ENCODE results near the gene MBNL2.

The MBNL2 gene

DNA sequence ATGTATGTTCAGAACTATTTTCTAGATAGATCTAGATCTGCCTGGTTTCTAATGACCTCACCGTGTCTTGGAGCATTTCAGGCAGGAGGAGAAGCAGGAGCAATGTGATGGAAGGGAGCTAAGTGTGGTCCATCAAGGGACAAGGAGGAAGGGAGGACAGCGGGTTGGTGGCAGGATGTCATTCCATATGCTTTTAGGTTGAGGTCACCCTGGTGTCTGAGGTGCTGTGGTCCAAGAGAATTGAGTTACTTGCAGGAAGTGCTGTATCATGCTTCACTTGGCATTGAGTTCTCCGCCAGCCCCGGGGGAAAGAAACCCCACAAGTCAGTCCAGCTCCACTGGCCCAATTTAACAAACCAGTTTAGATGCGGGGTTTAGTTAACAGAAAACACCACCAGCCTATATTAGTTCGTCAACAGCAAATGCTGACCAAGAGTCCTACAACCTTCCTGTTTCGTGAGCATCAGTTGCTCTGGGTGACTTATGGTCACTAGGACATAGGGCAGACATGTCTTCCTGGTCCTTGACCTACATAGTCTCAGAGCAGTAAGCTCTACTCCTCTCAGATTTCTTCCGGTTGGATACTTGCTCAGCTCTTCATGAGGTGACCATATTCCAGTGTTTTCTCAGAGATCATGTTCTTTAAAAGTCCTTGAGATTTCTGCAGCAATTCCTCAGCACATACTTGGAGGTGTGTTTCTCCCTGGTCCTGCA is 79.4 kb downstream of the MBNL2 start:
- no peak for DNase-seq (ENCODE audit: low read depth)

DNA sequence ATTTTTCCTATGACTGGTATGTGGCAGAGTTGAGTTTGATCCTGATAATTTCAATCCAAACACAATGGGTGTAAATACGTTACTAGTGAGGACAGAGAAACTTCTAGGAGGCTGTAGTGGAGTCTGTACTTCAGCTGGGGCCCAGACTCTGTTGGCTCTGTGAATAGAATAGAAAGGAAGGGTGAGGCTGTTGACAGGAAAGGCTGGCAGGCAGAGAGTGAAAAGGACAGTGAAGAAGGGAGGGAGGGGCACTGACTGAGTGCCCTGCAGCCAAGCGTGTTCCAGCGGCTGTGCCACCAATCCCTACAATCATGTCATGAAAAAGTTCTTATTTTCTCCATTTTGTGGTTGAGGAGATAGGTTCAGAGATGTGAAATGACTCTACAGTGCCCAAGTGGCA is 80.5 kb downstream of the MBNL2 start:
- no peak for DNase-seq (ENCODE audit: low read depth)

DNA sequence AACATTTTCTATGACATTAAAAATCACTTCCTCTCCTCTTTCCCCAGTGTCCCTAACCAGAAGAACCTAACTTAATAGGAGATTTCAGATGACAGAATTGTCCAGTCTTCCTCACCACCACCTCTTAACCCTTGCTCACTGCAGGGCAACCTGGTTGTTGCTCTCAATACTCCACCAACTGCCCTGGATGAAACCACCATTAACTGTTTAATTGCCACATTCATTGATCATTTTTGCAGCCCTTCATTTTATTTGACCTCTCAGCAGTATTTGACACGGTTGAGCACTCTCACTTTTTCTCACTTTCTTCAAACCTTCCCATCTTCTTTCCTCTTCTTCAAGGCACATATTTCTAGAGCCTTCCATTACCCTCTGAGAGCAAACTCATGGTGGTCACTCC is 84.0 kb downstream of the MBNL2 start:
- DNase-seq (ENCODE audit: low read depth) = no peak

DNA sequence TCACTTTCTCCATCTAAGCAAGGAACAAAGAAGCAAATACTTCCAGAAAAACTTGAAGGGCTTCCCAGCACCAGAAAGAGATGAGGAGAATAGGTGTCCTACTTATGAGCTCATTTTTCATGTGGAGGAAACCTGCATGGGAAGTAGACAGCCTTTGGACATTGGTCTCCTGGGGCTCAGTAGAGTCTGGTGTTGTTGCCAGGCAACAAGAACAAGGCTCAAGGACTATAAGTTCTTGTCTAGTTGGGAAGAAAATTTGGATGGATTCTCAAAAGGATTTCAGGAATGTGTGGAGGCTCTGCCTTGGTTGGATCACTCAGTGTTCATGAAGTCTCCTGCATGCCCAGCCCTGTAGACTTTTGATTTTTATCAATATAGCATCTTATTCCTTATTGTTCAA is 84.5 kb downstream of the MBNL2 start:
- no peak for DNase-seq (ENCODE audit: low read depth)

DNA sequence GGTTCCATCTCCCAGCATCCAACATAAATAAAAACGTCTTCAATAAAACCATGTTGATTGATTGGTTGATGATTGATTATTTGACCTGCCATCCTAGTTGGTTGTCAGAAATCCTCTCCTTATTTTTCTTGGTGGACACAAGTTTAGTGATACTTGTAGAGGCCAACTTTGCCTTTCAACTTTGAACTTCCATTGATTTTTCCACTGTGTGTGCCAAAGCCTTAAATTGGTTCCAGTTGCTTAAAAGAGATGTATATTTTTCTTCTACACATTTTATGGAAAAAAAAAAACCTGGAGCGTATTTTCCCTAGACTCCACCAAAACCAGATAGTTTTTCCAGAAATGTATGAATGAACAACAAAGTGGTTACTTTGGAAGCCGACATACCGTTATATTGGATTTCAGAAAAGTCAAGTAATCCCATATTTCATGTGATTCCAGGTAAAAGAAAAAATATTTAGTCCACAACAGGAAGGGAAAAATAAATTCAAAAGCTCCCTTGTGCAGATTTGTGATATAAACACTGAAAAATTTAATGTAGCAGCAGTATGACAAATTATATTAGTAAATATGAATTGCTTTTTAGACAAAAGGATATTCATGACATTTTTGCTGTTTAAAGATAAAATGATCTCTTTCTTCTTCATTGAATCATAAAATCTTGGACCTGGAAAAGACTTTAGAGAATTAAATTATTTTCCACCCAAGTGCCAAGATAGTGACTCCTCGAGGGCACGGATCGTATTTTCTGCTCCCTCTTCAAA is 85.2 kb downstream of the MBNL2 start:
- no peak for DNase-seq (ENCODE audit: low read depth)

DNA sequence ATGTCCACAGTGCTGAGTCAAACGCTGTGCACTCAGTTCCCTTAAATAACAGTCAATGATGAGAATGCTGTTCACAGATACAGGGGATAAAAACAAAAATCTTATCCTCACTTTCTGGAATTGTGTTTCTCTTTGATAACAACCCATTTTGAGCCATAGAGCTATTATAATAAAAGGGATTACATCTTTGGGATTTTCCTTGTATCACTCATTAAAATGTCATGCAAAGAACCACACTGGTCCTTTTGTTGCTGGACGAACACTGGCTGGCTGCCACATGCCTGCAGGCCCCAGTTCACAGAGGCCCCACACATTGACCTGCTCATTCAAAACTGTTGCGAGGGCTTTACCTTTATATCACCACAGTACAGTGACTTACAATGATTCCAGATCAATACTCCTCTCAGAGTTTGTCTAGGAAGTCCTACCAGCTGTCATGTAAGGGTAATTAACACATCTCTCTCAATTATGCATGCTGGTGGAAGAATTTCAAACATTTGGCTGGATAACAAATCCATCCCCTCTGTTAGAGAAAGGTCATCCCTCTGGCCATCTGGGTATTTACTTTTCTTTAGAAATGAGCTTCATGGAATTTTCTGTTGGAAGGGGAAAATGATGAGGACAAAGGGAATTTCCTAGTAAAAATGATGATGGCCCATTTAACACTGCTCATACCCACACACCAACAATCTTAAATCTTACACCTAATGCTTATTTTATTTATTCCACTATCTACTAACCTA is 85.9 kb downstream of the MBNL2 start:
- peak; percentile 85 for DNase-seq (ENCODE audit: low read depth)

DNA sequence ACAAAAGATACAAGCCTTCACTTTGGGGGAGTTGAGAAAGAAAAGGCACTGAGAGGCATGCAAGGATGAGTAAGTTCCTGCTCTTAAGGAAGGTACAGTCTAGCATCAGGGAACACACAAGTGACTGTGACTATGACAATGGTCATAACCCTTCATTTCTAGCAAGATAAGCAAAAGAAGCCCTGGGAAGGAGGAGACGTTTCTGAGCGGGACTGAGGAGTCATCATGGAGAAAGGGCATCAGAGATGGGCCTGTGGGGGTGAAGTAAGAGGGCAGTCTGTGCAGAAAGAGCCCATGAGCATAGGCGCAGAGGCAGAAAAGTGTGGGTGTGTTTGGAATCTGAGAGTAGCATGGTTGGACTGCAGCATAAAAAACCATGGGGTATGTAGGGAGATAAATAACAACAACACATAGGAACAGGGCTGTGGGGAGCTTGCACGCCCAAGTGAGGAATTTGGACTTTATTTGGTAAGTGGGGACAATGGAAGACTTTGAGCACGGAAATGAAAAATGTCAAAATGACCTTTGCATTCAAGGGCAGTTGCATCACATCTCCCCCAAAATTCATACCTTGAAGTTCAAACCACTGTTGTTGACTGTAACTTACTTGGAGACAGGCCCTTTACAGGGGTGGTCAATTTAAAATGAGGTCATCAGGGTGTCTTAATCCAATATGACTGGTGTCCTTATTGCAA is 86.7 kb downstream of the MBNL2 start:
- peak; percentile 77 for DNase-seq (ENCODE audit: low read depth)

DNA sequence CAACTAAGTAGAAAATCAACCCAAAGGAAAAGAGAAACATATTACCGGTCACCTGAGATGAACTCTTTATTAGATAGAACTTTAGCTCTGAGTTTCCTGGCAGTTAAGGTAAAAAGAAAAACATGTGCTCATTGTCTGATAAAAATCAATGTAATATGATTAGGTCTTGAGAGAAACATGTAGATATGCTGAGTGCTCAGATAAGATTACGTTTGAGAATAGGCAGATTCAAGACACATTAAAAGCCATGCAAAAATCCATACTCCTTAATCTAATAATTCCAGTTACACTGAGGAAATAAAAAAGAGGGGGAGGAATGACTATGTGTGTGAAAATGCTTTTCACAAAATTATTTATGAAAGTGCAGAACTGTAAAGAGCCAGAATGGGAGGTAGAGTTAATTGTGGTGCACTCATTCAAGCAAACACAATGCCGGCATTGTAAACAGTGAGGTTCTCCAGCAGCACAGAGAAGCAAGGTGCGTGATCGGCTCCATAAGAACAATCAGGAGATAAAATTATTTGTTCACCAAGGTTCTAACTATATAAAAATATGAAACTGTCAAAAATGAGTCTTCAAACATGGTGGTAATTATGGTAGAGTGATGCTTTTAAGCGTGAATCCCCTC is 88.8 kb downstream of the MBNL2 start:
- DNase-seq (ENCODE audit: low read depth) = no peak

DNA sequence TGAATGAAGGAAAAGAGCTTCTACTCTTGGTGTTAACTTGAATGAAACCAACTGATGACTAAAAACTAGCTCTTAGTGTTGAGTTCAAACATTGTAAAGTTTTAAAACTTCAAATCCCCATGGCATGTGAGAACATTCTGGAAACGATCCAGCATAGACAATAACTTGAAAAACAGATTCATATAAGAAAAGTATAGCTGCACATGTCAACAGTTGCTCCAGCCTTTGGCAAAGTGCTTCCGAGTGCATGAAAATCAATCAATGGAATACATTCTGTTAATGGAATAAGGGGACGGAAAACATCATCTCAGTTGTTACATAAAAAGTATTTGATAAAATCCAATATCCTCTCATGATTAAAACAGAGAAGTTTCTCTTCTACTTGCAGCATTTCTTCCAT is 89.8 kb downstream of the MBNL2 start:
- no peak for DNase-seq (ENCODE audit: low read depth)

DNA sequence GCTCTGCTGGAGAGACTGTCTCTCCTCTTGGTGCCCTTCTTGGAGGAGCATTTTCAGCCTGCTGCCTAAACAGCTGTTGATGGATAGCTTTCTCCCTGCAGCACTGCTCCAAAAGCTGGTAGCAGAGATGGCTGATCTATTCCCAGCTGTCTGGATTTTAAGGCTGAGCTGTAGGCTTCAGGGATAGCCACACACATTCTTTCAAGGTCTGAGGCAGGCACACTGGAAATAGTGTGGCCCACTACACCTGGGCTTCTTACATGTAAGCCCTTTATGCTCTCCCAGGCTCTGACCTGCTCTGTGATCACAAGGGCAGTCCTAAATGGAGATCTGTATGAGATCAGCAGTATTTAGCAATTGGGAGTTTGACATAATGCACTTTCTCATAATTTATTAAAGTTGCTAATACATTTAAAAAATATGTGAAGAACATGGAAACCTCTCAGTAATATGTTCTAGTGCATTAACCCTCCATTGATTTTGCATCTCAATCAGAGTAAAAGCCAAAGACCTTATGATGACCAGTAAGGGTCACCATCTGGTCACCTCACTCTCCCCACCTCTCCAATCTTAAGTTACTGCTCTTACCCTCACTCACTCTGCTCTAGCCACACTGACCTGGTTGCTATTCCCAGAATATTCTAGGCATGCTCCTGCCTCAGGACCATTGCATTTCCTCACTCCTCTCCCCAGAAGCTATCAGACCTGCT is 91.6 kb downstream of the MBNL2 start:
- no peak for DNase-seq (ENCODE audit: low read depth)

DNA sequence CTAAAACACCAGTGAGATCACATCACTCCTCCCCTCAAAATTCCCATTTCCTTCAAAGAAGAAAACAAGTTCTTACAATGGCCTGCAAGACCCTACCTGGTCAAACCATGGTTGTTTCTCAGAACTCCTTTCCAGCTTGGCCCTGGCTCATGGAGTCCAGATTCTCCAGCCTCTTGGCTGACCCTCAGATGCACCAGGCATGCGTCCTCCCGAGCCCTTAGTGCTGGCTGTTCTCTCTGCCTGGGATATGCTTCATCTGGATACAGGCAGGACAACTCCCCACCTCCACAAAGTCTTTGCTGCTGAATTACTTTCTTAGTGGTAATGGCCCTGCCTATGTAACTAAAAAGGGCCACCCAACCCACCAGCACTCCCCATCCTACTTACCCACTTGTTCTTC is 94.3 kb downstream of the MBNL2 start:
- DNase-seq (ENCODE audit: low read depth) = no peak

DNA sequence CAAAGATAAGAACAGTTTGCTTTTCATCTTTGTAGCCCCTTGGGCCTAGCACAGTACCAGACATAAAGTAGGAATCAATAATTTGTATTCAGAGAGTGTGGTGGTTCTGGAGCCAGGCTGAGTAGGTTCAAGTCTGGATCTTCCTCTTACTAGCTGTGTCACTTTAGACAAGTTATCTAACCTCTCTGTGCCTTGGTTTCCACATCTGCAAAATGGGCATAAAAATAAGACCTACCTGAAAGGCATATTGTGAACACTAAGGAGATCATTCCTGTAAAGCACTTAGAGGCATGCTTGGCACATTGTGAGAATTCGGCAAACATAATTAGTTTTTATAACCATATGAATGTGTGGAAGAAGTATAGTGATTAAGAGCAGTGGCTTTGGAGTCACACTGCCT is 95.8 kb downstream of the MBNL2 start:
- DNase-seq (ENCODE audit: low read depth) = no peak

DNA sequence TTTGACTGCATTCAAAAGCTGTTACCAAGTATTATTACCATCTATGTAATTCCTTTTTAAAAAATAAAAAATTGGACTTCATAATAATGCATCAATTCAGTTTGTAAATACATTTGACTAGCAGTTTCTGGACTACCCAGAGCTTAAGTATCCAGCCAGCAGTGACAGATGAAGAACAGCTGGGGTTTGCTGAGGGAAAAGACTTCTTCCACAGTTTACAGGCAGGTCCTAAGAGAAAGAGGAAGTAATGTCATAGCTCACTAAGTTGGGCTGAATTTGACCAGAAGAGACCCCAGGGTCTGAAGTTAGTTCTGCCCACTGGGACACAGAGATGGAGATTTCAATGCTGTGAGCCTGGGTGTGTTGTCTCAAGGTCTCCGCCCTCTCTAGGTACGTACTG is 96.4 kb downstream of the MBNL2 start:
- no peak for DNase-seq (ENCODE audit: low read depth)

DNA sequence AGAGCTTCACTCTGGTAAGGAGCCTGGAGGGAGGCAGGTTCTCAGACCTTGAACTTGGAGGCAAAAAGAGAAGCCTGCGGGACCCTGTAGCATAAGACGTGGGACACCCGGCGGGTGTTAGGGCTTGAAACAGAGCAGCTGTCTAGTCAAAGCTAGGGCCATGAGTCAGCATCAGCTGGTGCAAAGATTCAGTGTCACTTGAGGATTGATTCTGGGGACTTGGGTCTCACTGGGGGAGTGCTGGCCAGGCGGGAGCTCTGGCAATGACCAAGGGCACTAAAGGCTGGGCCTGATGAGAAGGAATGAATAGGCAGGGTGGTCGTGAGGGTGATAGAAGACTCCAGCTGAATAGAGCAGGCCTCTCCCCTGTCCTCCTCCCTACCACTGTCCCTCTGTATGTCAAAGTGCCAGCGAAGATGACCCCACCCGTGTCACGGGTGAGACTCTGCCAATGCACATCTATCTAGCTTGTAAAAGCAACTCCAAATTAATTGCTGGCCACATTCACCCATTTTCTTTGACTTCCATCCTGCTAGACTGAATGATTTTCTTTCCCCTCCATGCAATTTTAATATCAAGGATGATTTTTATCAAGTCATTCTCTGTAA is 97.1 kb downstream of the MBNL2 start:
- no peak for DNase-seq (ENCODE audit: low read depth)

DNA sequence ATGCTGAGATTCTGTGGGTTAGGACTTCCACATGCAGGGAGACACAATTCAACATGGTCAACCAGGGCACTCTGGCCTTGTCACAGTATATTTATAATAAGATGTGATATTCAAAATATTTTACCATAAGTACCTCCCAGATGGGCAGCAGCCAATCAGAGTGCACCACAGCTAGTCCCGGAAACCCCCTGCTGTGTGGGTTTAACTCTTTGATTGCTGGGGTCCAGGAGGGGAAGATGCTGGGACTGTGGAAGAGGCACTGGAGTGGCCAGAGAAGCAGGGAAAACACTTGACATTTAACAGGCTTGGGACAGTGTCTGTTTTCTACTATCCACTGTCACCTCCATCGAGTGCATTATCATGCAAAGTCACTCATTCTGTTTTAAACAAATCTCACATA is 99.0 kb downstream of the MBNL2 start:
- no peak for DNase-seq (ENCODE audit: low read depth)

DNA sequence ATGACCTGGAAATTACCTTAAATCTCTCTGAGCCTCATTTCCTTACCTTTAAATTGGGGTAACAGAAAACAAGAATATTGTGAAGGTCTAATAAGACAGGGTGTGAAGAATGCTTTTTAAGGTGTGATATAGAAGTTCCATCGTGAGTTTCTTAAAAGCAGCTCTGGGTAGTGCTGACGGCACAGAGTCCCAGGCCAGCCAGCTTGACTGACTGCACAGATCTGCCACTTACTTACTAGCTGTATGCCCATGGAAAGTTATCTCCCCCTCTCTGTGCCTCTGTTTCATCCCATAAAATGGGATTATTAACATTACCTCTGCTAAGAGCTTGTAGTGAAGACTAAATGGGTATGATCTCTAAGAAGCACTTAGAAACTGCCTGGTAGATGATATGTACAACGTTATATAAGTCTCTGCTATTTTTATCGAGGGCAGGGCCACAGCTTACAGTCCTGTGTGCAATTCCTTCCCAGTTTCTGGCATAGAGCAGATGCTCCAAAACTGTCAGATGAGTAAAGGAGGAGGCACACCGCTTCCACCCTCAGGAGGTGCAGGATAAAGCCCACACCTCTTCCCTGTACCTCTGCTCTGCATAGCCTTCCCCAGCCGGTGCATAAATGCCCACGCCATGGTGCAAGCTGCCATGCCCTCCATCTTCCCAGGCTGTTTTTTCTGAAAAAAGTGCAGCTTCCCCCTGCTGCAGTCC is 99.6 kb downstream of the MBNL2 start:
- no peak for DNase-seq (ENCODE audit: low read depth)

DNA sequence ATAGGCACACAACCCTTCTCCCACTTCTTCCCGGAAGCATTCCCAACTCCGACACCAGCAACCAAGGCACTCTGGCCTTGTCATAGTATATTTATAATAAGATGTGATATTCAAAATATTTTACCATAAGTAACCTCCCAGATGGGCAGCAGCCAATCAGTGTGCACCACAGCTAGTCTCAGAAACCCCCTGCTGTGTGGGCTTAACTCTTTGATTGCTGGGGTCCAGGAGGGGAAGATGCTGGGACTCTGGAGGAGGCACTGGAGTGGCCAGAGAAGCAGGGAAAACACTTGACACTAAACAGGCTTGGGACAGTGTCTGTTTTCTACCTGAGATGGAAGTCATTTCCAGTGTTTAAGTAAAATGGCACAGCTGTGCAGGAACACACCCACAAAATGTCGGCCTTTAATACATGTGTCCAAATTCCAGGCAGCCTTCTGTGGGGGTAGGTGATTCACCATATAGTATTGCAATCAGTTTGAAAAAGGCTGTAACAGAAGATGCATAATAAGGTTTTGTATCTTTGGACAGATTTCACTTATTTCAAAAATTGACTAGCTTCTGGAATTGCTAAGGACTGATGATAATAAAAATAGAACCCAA is 100.7 kb downstream of the MBNL2 start:
- DNase-seq (ENCODE audit: low read depth) = no peak

DNA sequence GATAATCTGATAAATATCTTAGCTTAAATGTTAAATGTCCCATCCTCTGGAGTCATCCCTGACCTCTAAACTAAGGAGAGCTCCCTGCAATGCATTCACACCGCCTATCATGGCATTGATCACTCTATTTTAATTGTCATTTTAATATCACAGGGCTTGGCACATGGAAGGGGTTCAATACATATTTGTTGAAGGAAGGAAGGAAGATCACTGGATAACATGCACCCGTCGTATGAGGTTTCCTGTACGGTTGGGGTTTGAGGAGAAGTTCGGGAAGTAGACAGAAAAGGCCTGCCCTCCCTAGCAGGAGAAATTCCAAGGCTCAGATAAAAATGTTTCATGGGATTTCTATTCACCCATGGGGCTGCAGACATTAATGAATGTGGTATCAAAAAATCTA is 102.0 kb downstream of the MBNL2 start:
- DNase-seq (ENCODE audit: low read depth) = no peak

DNA sequence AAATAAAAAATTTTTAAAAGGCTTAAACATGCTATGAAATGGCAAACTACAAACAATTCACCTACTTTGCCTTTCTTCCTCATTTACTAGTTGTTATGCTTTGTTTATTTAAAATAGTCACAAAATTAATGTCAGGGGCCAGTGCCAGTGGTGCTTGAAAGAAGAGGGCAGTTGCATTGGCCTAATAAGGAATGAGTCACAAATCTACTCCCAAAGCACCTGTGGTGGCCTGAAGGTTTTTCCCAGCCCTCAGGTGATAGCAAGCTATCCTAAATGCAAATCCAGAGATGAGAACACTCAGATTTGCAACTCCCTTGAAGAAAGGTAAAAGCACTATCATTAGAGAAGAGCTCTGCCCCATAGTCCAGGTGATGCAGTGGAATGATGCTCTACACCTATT is 103.6 kb downstream of the MBNL2 start:
- no peak for DNase-seq (ENCODE audit: low read depth)

DNA sequence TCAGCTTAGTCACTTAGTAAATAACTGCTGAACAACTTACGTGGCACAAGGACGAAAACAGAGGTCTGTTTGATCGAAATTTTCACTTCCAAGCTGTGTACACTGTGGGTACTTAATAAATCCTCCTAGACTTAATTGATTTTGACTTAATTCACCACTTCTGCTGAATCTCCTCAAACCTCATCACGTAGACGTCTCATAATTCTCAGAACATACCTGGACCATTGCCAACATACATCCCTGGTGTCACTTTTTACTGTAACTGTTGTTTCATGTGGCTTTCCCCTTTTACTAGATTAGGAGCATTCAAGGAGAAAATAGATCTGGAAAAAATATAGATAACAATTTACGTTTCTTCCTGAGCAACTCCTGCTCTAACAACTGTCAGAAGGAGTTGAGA is 105.0 kb downstream of the MBNL2 start:
- DNase-seq (ENCODE audit: low read depth) = no peak

All from ELR (cell line).